Activated CD4-positive, alpha-beta memory T cell treated with anti-CD3 and anti-CD28 coated beads, Interleukin-2, amount 10 ng/mL, durations not matched to agents 7 days and 5 days (primary cell): ENCODE data around the gene GOLGB1. TPM values are rescaled to one million over a fixed set of nuclear protein-coding genes. Genes with fewer than 3 reads are reported as not detected.
A peak's percentile ranks its signal among the peaks of the same experiment; 100 is the strongest.
"Not testable (repeated sequence)": the region's sequence is repeated elsewhere in the genome, so short reads cannot be mapped to it uniquely, and the experiment has no call there.

Source experiments
- CTCF ChIA-PET: fragments of 350-600 bp; sonication (Branson Sonifier 250); formaldehyde crosslinking; loops from one replicate; lab custom pipeline; 2021; ENCODE audit warnings: antibody characterized with exemption, inconsistent platforms; lab: Charles Lee
- POLR2A ChIA-PET: fragments of 350-600 bp; sonication (Branson Sonifier 250); formaldehyde crosslinking; loops from one replicate; lab custom pipeline; 2021; ENCODE audit warnings: antibody characterized with exemption; lab: Charles Lee
- DNase-seq: peaks from one replicate; pipeline ENCODE4 v3.0.0-alpha.2; 2020
- H3K27ac Mint-ChIP-seq: one replicate; pipeline ENCODE4 v1.8.0; 2021; ENCODE audit warnings: mild to moderate bottlenecking, mixed read lengths
- H3K27me3 Mint-ChIP-seq: one replicate; pipeline ENCODE4 v1.8.0; 2021; ENCODE audit warnings: mixed read lengths
- H3K36me3 Mint-ChIP-seq: one replicate; pipeline ENCODE4 v1.8.0; 2021; ENCODE audit warnings: low read depth, mixed read lengths
- H3K4me1 Mint-ChIP-seq: one replicate; pipeline ENCODE4 v1.8.0; 2021; ENCODE audit warnings: mixed read lengths
- H3K4me3 Mint-ChIP-seq: one replicate; pipeline ENCODE4 v1.8.0; 2021; ENCODE audit warnings: mild to moderate bottlenecking, mixed read lengths
- H3K9me3 Mint-ChIP-seq: one replicate; pipeline ENCODE4 v1.8.0; 2021; ENCODE audit warnings: mixed read lengths
- total RNA-seq, 2 experiments: library from RNA; stranded (reverse); gene quantifications; one replicate each; pipeline ENCODE4 v1.2.3, GENCODE V29; 2021

GOLGB1 gene
- total RNA-seq, 2 experiments from 2014 or later, result 33.6 to 37.8 TPM

DNA sequence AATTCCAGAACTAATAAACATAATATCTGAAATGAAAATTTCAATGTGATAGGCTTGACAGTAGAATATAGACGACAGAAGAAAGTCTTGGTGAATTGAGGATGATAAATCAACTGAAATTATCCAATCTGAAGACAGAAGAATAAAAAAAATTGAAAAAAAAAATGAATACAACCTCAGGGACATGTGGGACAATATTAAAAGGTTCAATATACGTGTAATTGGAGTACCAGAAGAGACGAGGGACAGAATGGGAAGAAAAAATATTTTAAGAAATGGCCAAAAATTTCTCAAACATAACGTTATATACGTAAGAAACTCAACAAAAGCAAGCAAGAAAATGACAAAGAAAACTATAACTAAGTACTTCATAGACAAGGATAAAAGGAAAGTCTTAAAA is 45.6 kb downstream of the GOLGB1 start:
- ChIA-PET POLR2A (no interaction called here), CTCF (no interaction called here)
- Mint-ChIP-seq H3K27ac (no peak overlapping the region), H3K27me3 (no peaks in the 10 kb centered on the region), H3K4me3 (no peak overlapping the region), H3K36me3 (peaks cover 53% of the 10 kb centered on the region), H3K4me1 (no peaks in the 10 kb centered on the region), H3K9me3 (no peaks in the 10 kb centered on the region)
- no peak for DNase-seq

DNA sequence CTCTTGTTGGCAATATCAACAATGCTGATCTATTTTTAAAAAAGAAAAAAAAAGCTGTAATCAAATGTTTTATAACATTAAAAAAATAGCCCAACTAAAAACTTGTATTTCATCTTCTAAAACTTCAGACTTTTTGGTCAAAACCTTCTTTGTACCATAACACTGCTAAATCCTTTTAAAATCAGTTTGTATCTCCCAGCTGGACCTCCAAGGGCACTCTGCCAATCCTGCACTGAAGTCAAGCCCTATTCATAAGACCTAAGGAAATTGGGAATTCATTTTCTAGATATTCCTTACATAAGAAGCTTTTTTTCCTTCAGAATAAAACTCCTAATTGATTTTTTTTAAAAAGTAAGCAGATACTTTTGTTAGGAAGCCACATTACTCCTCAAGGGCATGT is 50.6 kb downstream of the GOLGB1 start:
- H3K36me3 Mint-ChIP-seq, result peaks cover 26% of the 10 kb centered on the region
- no peaks in the 10 kb centered on the region for H3K27me3 Mint-ChIP-seq
- no peak overlapping the region for H3K4me3 Mint-ChIP-seq
- H3K4me1 Mint-ChIP-seq, result no peaks in the 10 kb centered on the region
- H3K27ac Mint-ChIP-seq, result no peak overlapping the region
- ChIA-PET CTCF (interaction anchor here (0.6 to 1.5 kb wide), 3 partner anchors 8 to 518 kb away, joined by 3 to 5 read pairs (median 5); no protein-coding TSS in a partner anchor), POLR2A (interaction anchor here (1.0 to 1.7 kb wide), 3 partner anchors 9 to 51 kb away, joined by 3 to 5 read pairs (median 3); partner anchors contain the start of gene GOLGB1)
- no peaks in the 10 kb centered on the region for H3K9me3 Mint-ChIP-seq
- no peak for DNase-seq

DNA sequence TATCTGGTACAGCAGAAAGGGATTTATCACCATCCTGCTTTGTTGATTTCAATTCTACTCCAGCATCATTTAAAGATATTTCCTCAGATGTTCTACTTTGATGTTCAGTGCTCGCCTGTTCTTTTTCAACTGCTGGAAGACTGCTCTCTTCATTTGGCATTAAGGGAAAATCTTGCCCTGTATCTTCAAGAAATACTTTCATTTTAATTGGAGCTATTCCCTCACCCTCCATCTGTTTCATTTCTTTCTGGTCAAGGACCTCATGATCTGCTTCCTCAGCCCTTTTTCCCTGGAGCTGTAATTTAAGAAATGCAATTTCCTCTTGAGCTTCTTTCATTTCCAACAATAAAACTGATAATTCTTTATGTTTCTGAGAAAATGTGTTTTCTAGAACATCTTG is 51.1 kb downstream of the GOLGB1 start:
- no peaks in the 10 kb centered on the region for H3K4me1 Mint-ChIP-seq
- H3K9me3 Mint-ChIP-seq, result no peaks in the 10 kb centered on the region
- no peak for DNase-seq
- H3K27me3 Mint-ChIP-seq, result no peaks in the 10 kb centered on the region
- no peak overlapping the region for H3K4me3 Mint-ChIP-seq
- peaks cover 24% of the 10 kb centered on the region for H3K36me3 Mint-ChIP-seq
- no peak overlapping the region for H3K27ac Mint-ChIP-seq
- POLR2A ChIA-PET, result interaction anchor here (1.0 to 1.5 kb wide), 3 partner anchors 8 to 51 kb away, joined by 3 to 5 read pairs (median 3); partner anchors contain the start of gene GOLGB1
- CTCF ChIA-PET, result interaction anchor here (1.0 to 1.5 kb wide), 2 partner anchors 9 to 16 kb away, joined by 5 read pairs; no protein-coding TSS in a partner anchor

DNA sequence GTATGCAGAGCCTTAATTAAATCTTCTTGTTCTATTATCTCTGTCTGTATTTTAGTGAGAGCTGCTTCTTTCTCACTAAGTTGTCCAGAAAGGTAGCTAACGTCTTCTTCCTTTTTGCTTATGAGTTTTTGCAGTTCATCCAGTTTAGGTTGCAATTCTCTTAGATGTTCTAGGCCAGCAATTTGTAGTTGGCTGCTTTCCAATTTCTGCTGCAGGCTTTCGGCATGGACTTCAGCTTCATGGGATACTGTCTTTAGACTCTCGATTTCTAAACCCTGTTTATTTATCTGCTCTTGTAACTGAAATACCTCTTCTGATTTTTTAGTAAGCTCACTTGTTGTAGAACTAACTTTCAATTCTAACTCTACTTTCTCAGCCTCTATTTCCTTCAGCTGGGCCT is 53.4 kb downstream of the GOLGB1 start:
- peaks cover 12% of the 10 kb centered on the region for H3K4me1 Mint-ChIP-seq
- CTCF ChIA-PET, result no interaction called here
- H3K27me3 Mint-ChIP-seq, result no peaks in the 10 kb centered on the region
- H3K4me3 Mint-ChIP-seq, result no peak overlapping the region
- H3K36me3 Mint-ChIP-seq, result peaks cover 27% of the 10 kb centered on the region
- no peaks in the 10 kb centered on the region for H3K9me3 Mint-ChIP-seq
- no peak for DNase-seq
- POLR2A ChIA-PET, result interaction anchor here (0.7 to 1.3 kb wide), 3 partner anchors 9 to 36 kb away, joined by 3 to 4 read pairs (median 3); partner anchors contain the start of gene HCLS1
- no peak overlapping the region for H3K27ac Mint-ChIP-seq

DNA sequence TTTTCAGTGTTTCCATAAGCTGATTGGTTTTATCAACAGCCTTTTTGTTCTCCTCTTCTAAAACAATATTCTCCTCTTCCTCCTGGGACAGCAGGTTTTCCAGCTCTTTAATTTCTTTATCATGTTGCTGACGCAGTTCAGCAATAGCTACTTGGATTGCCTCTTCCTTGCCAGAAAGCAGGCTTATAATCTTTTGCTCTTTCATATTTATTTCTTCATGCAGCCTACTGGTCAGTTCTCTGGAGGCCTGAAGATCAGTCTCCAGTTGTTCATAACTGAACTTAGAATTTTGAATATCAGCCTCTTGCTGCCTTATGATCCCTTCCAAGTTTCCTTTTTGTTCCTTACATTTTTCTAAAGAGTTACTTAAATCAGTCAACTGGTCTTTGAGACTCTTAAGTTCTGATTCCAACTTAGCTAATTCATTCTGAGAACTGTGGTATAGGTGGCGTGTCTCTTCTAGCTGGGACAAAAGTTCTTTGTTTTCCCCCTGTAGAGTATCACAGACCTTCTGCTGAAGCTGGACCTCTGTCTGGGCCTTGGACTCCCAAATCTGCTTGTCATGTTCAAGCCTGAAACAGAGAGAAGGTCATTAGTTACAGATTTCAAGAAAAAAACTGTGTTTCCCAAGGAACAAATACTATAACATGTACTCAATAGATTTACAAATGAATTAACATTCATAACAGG is 57.4 kb downstream of the GOLGB1 start:
- no peak overlapping the region for H3K4me3 Mint-ChIP-seq
- no peaks in the 10 kb centered on the region for H3K27me3 Mint-ChIP-seq
- H3K4me1 Mint-ChIP-seq, result peaks cover 19% of the 10 kb centered on the region
- H3K36me3 Mint-ChIP-seq, result peaks cover 37% of the 10 kb centered on the region
- no peak overlapping the region for H3K27ac Mint-ChIP-seq
- CTCF ChIA-PET, result interaction anchor here (1.1 kb wide), 1 partner anchor 11 kb away, joined by 5 read pairs; no protein-coding TSS in a partner anchor
- DNase-seq, result no peak
- POLR2A ChIA-PET, result interaction anchor here (0.9 to 3.2 kb wide), 4 partner anchors 9 to 147 kb away, joined by 3 to 32 read pairs (median 6); partner anchors contain the start of genes GOLGB1 and HCLS1
- no peaks in the 10 kb centered on the region for H3K9me3 Mint-ChIP-seq

DNA sequence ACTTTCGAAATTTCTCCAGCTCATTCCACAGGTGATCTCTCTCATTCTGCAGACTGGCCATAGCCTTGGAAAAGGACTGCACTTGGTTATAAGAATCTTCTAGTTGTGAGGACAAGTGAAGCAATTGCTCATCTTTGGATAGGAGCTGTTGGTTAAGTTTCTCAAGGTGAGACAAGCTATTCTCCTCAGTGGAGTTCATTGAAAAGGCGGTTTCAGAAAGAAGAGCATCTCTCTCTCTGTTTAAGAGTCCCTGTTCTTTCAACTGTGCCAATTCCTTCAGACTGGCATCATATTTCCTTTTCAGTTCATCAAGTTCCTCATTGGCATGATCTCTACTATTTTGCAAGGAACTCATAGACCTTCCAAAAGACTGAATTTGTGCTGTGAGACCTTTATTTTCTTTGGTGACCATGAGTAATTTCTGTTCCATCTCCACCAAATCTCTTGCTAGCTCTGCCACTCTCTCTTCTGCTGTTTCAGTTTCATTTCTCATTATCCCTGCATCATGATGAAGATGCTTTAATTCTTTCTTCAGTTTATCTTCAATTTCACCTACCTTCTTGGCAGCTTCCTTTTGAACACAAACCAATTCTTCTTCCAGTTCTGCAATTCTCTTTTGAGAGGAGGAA is 58.6 kb downstream of the GOLGB1 start:
- Mint-ChIP-seq H3K9me3 (no peaks in the 10 kb centered on the region), H3K4me1 (peaks cover 19% of the 10 kb centered on the region), H3K36me3 (peaks cover 48% of the 10 kb centered on the region), H3K27ac (peak overlapping the region; percentile 66), H3K27me3 (no peaks in the 10 kb centered on the region), H3K4me3 (peak overlapping the region; percentile 25)
- POLR2A ChIA-PET, result interaction anchor here (0.7 to 3.2 kb wide), 9 partner anchors 8 to 146 kb away, joined by 3 to 32 read pairs (median 4); partner anchors contain the start of genes EAF2, GOLGB1, HCLS1 and IQCB1
- CTCF ChIA-PET, result interaction anchor here (1.1 kb wide), 1 partner anchor 9 kb away, joined by 5 read pairs; no protein-coding TSS in a partner anchor
- no peak for DNase-seq

DNA sequence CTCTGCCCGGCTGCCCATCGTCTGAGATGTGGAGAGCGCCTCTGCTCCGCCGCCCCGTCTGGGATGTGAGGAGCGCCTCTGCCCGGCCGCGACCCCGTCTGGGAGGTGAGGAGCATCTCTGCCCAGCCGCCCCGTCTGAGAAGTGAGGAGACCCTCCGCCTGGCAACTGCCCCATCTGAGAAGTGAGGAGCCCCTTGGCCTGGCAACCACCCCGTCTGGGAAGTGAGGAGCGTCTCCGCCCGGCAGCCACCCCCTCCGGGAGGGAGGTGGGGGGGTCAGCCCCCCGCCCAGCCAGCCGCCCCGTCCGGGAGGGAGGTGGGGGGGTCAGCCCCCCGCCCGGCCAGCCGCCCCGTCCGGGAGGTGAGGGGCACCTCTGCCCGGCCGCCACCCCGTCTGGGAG is 60.8 kb downstream of the GOLGB1 start:
- H3K27me3 Mint-ChIP-seq, H3K4me3 Mint-ChIP-seq, H3K9me3 Mint-ChIP-seq, H3K27ac Mint-ChIP-seq, DNase-seq, CTCF ChIA-PET, POLR2A ChIA-PET: not testable (repeated sequence)
- H3K4me1 Mint-ChIP-seq, result peaks cover 19% of the 10 kb centered on the region
- H3K36me3 Mint-ChIP-seq, result peaks cover 59% of the 10 kb centered on the region

DNA sequence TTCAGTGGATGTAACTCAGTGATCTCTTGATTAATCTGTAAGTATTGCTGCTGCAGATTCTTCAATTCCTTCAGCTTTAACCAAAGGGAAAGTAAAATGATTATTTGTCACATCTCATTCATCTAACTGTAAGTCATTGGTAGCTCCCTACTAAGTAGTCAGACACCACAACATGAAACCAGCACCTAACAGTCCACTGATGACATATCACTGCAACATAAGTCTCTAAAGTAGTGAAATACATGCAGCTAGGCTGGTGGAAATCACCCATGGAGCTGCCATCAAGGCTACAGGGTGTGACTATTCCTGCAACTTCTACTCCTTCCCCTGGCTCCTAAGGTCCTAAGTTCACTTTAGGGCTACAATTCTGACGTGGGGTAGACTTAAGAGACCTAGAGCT is 67.7 kb downstream of the GOLGB1 start:
- Mint-ChIP-seq H3K27ac (no peak overlapping the region), H3K27me3 (no peaks in the 10 kb centered on the region), H3K4me1 (peaks cover 15% of the 10 kb centered on the region), H3K36me3 (peaks cover 68% of the 10 kb centered on the region), H3K4me3 (no peak overlapping the region), H3K9me3 (peaks cover 6% of the 10 kb centered on the region)
- no peak for DNase-seq
- POLR2A ChIA-PET, result interaction anchor here (1.1 to 1.5 kb wide), 2 partner anchors 9 to 38 kb away, joined by 3 to 4 read pairs; no protein-coding TSS in a partner anchor
- CTCF ChIA-PET, result interaction anchor here (1.9 to 2.4 kb wide), 2 partner anchors 10 to 17 kb away, joined by 5 read pairs; no protein-coding TSS in a partner anchor

DNA sequence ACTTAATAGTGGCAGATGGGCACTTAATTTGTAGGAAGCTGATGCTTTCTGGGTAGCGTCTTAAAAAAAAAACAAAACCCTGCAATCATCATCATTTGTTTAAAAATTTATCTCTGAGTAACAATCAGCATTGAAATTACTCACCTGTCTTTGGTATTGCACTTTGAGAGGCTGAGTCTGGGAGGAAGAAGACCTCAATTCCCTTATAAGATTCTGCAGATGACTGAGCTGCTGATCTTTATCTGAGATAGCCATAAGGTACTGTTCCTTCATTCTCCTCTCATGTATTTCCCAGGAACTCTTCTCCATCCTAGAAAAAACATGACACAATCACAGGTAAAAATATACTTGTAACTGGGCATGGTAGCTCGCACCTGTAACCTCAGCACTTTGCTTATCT is 72.4 kb downstream of the GOLGB1 start:
- Mint-ChIP-seq H3K4me3 (no peak overlapping the region), H3K36me3 (peaks cover 73% of the 10 kb centered on the region), H3K27me3 (no peaks in the 10 kb centered on the region), H3K9me3 (no peaks in the 10 kb centered on the region), H3K4me1 (peaks cover 11% of the 10 kb centered on the region), H3K27ac (no peak overlapping the region)
- ChIA-PET POLR2A (interaction anchor here (0.8 to 3.4 kb wide), 5 partner anchors 16 to 25 kb away, joined by 3 to 17 read pairs (median 3); partner anchors contain the start of gene HCLS1), CTCF (no interaction called here)
- no peak for DNase-seq

DNA sequence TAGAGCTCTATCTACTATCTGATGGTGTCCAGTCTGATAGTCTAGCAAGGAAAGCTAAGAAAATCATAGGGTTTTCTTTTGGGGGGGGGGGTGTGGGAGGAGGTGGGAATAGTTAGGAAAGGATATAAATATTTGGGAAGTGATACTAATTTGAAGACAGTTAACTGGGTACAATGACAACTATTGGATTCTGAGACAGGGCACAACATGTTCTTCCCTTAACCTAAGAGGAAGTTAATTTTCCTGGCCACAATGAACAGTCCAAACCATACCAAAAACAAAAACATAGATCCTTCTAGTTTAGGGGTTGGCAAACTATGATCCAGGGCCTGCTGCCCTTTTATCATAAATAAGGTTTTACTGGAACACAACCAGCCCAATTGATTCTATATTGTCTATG is 78.9 kb downstream of the GOLGB1 start:
- Mint-ChIP-seq H3K36me3 (peaks cover 64% of the 10 kb centered on the region), H3K9me3 (no peaks in the 10 kb centered on the region), H3K27me3 (no peaks in the 10 kb centered on the region), H3K4me3 (no peak overlapping the region), H3K27ac (no peak overlapping the region), H3K4me1 (no peaks in the 10 kb centered on the region)
- CTCF ChIA-PET, result interaction anchor here (1.3 kb wide), 1 partner anchor 9 kb away, joined by 5 read pairs; the partner anchor contains the start of gene HCLS1
- POLR2A ChIA-PET, result no interaction called here
- DNase-seq, result no peak

DNA sequence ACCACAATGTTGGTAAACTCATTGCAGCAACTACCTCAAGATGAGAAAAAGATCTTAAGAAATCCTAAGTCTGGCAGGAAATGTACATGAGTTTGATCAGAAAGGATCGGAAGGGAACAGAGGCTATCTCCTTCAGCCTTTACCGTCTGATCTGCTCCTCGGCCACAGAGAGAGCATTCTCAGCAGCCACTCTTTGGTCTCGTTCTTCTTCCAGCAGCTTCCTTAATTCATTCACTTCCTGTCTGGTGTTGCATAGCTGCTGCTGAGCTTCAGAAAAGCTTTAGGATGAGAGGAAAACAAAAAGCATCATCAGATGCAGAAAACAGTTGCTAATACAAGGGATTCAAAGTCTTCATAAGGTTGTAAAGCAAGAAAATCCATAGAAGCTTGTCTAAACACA is 82.2 kb downstream of the GOLGB1 start:
- H3K27me3 Mint-ChIP-seq, result no peaks in the 10 kb centered on the region
- peaks cover 63% of the 10 kb centered on the region for H3K36me3 Mint-ChIP-seq
- no peak overlapping the region for H3K4me3 Mint-ChIP-seq
- CTCF ChIA-PET, result no interaction called here
- H3K27ac Mint-ChIP-seq, result no peak overlapping the region
- no peaks in the 10 kb centered on the region for H3K4me1 Mint-ChIP-seq
- no peaks in the 10 kb centered on the region for H3K9me3 Mint-ChIP-seq
- DNase-seq, result no peak
- POLR2A ChIA-PET, result no interaction called here

DNA sequence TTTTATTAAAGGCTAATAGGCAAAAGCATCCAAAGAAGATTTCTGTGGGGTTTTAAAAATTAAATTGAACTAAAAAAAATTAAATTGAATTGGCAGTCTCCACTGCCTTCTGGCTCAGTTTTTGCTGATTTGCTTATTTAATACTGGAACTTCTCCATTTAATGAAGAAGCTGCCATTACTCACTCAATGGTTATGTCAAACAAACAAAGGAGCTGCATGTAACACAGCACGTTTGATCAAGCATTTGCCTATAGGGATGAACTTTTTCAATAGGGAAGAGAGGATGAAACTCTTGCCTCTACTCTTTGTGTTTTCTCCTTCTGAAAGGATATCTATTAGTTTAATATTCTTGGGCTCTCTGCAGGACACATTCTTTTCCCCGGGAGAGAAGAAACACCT is 84.1 kb downstream of the GOLGB1 start:
- ChIA-PET POLR2A (interaction anchor here (0.5 kb wide), 1 partner anchor 47 kb away, joined by 3 read pairs; no protein-coding TSS in a partner anchor), CTCF (no interaction called here)
- H3K27me3 Mint-ChIP-seq, result no peaks in the 10 kb centered on the region
- H3K4me3 Mint-ChIP-seq, result no peak overlapping the region
- DNase-seq, result no peak
- no peaks in the 10 kb centered on the region for H3K9me3 Mint-ChIP-seq
- H3K4me1 Mint-ChIP-seq, result peaks cover 12% of the 10 kb centered on the region
- no peak overlapping the region for H3K27ac Mint-ChIP-seq
- peaks cover 71% of the 10 kb centered on the region for H3K36me3 Mint-ChIP-seq
